Activated T-helper 1 cell treated with anti-CD3 and anti-CD28 coated beads, Interleukin-2, amount 50 U/mL, for 16 hours (primary cell): ENCODE data around the gene KRTAP1-4.
"Not testable (repeated sequence)": the region's sequence is repeated elsewhere in the genome, so short reads cannot be mapped to it uniquely, and the experiment has no call there.

Experiments
- DNase-seq, 2 donors: peaks; one replicate each; pipeline ENCODE4 v3.0.0-alpha.2; 2020; ENCODE audit warnings: low read depth in 1 of 2, low spot score in 1 of 2

Gene KRTAP1-4

GRCh38 chr17:41008811-41009210 lies 21.2 kb downstream of the KRTAP1-4 start, which contains the start of gene KRTAP3-1:
KRTAP3-1 (minus strand) TSS chr17:41009128; CDS start chr17:41009074, 54 bp downstream.
- no peak for DNase-seq

- DNase-seq: no peak
Measured at GRCh38 chr17:41004397-41004796, 25.6 kb downstream of the KRTAP1-4 start.

GRCh38 chr17:41003926-41004325 lies 26.1 kb downstream of the KRTAP1-4 start:
- no peak for DNase-seq

- DNase-seq: no peak
Measured at GRCh38 chr17:41002814-41003213, 27.2 kb downstream of the KRTAP1-4 start.

GRCh38 chr17:41001795-41002194 lies 28.2 kb downstream of the KRTAP1-4 start:
- no peak for DNase-seq

- not testable (repeated sequence) for DNase-seq
Measured at GRCh38 chr17:40999563-40999962, 30.4 kb downstream of the KRTAP1-4 start, which contains the start of gene KRTAP3-2. KRTAP3-2 (minus strand) TSS chr17:40999906; CDS start chr17:40999853, 53 bp downstream.

GRCh38 chr17:40997361-40997760 lies 32.6 kb downstream of the KRTAP1-4 start:
- DNase-seq: no peak

GRCh38 chr17:40996829-40997228 lies 33.2 kb downstream of the KRTAP1-4 start:
- DNase-seq: no peak

- no peak for DNase-seq
Measured at GRCh38 chr17:40995116-40995515, 34.9 kb downstream of the KRTAP1-4 start.

- DNase-seq: no peak
Measured at GRCh38 chr17:40993839-40994238, 36.2 kb downstream of the KRTAP1-4 start, which contains the start of gene KRTAP3-3. KRTAP3-3 (minus strand) TSS chr17:40994164; CDS start chr17:40994097, 67 bp downstream.

GRCh38 chr17:40993084-40993483 lies 36.9 kb downstream of the KRTAP1-4 start:
- DNase-seq: no peak

GRCh38 chr17:40992666-40993065 lies 37.3 kb downstream of the KRTAP1-4 start:
- DNase-seq: no peak

GRCh38 chr17:40986920-40987319 lies 43.1 kb downstream of the KRTAP1-4 start:
- no peak for DNase-seq

GRCh38 chr17:40984226-40984625 lies 45.8 kb downstream of the KRTAP1-4 start, which contains the start of gene KRT40:
KRT40 (minus strand) TSS chr17:40984326; CDS start chr17:40984273, 53 bp downstream.
- DNase-seq: no peak

GRCh38 chr17:40981115-40981514 lies 48.9 kb downstream of the KRTAP1-4 start:
- DNase-seq: no peak

- DNase-seq: no peak
Measured at GRCh38 chr17:40980596-40980995, 49.4 kb downstream of the KRTAP1-4 start.

GRCh38 chr17:40980117-40980516 lies 49.9 kb downstream of the KRTAP1-4 start:
- no peak for DNase-seq
